ENCODE measurements around the gene NGF.

Gene NGF

DNA sequence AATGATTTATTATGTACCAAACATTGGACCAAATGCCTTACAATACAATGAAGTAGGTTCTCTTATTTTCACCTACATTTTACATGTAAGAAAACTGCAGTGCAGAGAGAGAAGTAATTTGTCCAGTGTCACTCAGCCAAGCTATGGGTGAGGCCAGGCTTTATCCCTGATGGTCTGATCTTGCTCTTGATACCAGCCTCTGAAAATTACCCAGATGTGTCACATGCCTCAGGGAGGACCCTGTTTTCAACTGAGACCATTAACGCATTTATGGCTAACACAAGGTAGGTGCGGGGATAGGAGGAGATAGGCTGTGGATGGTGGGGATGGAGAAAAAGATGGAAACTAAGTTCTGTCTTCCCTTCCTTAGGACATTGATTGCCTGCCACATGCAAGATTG is 56.9 kb downstream of the NGF start:
- no peak for DNase-seq (ENCODE audit: low read depth)

DNA sequence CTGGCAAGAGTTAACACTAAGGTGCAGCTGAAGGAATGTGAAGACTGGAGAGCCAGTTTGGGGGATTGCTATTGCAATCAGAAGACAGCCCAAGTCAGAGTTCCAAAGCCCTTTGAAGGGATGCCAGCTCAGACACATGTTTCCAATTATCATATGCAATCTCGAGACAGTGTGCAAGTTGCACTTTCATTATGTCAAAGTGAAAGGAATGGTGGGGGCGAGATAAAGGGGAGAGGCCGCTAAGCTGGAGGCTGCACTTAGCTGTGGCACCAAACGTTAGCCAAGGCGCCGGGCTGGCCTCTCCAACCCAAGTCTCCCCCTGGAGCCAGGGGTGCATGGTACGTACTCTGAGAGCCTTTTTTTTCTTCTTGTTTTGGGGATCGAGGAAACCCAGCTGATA is 58.0 kb downstream of the NGF start:
- no peak for DNase-seq (ENCODE audit: low read depth)

DNA sequence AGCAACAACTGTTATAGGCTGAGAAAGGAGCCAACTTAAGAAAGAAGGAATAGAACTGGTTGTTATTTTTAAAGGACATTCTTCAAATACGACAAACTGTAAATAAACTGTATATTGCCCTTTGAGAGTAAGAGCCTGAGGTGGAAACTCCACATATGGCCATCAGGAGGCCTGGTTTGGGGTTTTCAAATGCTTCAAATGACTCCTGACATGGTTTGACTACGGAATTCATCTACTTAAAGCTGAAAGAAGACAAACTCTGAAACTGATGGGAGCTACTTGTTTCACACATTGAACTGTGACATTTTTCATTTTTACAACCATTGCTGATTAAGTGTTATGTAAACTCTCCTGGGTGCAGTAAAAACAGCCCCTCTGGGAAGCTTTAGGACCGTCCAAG is 59.8 kb downstream of the NGF start:
- DNase-seq (ENCODE audit: low read depth), result no peak

DNA sequence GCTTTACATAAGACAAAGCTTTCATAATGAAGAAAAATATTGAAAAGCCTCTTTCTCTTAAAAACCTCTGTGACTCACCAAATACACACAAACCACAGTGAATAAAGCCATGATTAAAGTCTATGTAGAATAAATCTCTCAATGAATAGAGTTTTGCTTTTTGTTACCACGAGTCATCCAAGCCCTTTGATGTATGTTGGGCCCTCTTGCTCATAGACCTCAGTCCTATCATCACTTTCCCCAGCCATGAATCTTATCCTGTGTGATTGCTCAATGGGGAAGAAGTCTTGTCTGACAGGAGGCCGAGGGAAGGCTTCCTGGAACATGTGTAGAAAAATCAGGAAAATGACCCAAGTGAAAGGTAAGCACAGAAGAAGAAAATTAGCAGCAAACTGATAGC is 60.8 kb downstream of the NGF start:
- DNase-seq (ENCODE audit: low read depth), result no peak

DNA sequence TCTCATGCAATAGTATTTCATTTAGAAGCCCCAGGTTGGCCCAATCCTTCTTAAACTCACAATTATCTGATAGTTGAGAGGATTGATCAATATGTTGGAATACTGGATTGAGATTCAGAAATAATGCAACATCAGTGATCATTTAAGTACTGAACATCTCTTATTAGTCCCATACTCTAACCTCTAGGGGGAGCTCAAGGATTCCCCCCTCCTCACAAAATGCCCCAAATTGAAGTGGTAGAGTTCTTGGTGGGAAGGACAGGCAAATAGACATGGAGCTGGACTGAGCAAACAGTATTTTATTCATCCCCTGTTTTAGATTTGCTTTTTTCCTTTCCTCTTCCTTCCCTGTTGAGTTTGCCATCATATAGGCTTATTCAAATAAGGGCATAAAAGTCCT is 62.8 kb downstream of the NGF start:
- DNase-seq (ENCODE audit: low read depth), result no peak

DNA sequence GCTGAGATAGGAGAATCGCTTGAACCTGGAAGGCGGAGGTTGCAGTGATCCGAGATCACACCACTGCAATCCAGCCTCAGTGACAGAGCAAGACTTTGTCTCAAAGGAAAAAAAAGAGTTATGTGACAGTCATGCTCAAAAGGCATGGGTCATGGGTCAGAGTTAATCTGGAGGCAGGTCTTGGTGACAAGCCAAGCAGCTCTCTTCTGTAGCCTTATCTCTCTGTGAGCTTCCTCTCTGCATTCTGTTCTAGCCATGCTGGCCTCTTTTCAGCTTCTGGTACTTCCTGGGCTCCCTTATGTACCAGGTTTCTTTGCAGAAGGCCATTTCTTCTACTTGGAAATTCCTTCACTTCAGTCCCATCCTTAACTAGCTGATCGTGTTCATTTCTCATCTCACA is 63.6 kb downstream of the NGF start:
- no peak for DNase-seq (ENCODE audit: low read depth)

DNA sequence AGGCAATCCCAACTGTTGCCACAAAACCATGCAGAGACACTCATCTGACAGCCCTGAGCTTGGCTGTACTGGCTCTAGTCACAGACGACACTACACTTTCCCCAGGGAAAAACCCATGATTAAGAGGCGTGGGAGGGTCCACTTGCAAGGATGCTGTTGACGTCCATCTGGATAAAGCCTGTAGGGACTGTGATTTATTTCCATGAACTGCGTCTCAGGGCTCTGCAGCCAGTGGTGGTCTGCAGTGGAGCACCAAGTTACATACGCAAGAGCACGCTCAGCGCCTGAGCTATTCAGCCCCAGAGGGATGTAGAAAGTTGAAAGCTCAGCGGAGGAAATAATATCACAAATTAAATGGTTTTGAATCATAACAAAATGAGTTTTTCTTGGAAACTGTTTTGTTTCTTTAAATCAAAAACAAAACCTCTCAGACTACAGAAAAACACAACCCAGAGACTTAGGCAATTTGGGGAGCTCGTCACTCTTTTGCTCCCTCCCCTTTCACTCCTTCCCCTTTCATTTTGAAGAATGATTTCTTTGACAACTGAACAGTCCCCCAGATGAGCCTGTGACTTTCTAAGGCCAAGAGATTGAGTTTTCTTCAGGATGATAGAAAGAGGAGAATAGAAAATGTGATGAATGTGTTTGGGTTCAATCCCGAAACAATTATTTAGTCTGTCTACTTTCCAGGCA is 71.2 kb downstream of the NGF start:
- DNase-seq (ENCODE audit: low read depth), result no peak

DNA sequence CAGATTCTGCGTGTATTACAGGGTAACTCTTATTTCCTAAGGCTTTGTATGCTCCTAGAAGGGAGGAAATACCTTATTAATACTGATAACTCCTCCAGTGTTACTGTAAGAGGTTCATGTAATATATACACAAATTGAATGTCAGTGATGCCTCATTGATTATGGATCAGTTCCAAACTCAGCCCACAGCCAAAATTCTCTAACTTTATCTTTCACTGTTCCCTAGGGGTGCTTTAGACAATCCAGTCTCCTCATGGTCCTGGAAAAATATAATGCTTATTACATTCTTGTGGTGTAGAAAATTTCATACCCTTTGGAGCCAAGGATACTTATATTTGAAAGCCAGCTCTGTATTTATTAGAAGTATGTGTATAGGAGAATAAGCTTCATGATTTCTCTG is 73.0 kb downstream of the NGF start:
- no peak for DNase-seq (ENCODE audit: low read depth)

DNA sequence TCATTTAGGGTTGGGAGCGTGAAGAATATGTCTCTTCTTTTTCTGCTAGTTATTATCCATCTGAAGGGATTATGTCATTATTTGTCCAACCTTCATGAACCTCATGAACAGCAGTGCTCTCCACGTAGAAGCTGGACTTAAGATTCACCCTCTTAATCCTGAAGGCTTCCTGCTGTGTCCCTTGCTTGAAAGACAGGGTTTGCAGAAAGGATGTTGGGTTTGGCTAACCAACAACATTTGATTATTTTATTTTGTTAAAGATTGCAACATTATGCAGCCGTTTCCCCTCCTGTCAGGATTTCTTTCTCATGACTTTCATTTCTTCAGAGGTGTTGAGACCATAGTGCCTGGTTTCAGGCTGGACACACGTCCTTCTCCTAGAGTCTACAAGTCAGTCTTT is 75.2 kb downstream of the NGF start:
- no peak for DNase-seq (ENCODE audit: low read depth)

DNA sequence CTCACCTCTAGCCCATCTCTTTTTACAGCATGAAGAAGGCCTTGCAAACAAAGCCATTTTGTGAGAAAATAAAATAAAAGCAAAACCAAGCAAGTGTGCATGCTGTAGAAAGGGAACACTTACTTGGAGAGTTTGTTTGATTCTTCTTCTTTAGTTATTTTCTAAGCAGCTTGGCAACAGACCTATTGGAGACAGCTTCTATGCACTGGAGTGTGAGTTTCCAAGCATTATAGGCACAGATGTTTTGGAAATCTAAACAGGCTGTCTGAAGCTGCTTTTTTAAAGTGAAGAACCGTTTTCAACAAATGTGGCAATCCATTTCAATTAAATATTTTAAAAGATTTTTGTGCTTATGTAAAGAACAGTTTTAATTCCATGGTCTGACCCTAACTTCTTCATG is 76.6 kb downstream of the NGF start:
- no peak for DNase-seq (ENCODE audit: low read depth)

DNA sequence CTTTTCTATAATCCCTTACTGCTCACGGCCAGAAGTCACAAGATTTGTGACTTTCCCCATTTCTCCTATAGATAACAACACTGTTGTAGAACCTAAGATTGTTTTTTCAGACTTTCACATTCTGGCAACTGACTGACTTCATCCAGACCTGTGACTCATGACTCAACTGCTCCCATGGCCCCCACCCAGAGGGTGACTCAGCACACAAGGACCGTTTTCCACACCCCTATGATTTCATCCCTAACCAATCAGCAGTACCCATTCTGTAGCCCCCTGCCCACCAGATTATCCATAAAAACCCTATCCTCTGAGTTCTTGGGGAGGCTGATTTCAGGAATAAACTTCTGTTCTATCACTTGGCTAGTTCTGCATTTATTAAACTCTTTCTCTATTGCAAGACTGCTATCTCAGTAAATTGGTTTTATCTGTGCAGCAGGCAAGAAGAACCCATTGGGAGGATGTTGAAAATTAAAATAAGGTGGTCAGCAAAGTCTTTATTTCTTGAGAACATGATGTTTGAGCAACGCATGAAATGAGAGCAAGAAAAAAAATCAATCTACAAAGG is 79.7 kb downstream of the NGF start:
- DNase-seq (ENCODE audit: low read depth), result no peak

DNA sequence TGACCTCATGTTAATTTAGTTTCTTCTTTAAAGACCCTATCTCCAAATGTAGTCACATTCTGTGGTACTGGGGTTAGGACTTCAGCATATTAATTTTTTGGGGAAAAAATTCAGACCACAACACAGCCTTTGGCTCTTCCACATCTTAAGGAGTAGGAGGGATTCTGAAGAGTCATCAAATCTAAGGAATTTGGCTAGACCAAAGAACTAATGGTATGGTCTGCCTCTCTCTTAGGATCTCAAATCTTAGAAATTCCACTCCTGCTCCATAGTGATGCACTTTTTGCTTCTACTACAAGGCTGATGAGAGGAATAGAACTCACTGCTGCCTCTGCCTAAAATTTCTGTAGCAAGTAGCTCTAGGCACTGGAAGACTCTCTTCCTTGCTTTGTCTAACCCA is 80.5 kb downstream of the NGF start:
- DNase-seq (ENCODE audit: low read depth), result no peak

DNA sequence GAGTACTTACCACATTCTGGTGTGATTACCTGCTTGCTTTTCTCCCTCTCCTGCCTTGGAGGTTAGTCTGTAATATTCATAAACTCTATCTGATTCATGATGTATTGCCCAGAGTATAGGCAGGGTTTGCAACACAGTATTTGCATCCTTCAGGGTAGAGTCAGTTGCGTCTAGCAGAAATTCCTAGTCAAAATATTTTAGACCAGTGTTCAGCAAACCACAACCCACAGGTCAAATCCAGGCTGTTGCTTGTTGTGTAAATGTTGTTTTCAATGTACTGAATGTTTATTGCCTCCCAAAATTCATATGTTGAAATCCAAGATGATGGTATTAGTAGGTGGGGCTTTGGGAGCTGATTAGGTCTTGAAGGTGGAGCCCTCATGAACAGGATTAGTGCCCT is 82.9 kb downstream of the NGF start:
- DNase-seq (ENCODE audit: low read depth), result no peak

DNA sequence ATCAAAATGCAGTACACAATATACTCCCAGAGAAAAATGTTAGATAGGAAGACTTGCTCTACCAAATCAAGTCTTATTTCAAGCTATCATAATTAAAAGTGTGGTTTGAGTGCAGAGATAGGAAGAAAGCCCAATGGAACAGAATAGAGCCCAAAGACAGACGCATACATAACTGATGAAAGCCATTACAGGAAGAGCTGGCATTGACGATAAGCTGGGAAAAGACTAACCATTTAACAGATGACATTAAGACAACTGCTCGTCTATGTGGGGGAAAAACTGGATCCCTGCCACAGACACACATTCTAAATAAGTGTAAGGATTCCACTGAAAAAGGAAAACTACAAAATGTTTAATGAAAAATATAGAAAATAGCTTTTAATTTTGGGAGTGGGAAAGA is 85.5 kb downstream of the NGF start:
- no peak for DNase-seq (ENCODE audit: low read depth)

DNA sequence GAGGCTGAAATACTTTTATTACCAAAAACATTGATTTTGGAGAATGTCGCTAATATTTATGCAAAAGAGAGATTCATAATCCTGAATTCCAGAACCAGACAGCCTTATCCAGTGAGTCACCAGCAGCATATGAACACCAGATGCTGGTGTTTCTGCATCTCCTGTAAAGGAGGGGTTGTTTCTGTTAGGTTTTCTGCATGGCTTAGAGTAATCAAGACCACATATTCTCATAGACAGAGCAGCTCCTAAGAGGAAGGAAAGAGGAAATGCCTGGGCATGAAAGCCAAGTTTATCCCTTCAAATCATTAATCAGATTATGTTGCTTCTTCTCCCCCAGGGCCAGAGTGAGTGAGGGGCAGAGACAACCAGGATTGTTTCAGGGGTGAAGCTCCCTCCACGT is 86.2 kb downstream of the NGF start:
- no peak for DNase-seq (ENCODE audit: low read depth)

DNA sequence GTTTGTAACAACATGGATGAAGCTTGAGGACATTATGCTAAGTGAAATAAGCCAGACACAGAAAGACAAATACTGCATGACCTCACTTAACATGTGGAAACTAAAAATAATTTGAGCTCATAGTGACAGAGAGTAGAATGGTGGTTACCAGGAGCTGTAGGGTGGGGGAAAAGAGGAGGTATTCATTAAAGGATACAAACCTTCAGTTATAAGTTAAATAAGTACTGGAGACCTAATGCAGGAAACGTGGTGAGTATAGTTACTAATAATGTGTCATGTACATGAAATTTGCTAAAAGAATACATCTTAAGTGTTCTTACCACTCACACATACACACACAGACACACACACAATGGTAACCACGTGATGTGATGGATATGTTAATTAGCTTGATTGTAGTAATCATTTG is 86.7 kb downstream of the NGF start:
- no peak for DNase-seq (ENCODE audit: low read depth)

DNA sequence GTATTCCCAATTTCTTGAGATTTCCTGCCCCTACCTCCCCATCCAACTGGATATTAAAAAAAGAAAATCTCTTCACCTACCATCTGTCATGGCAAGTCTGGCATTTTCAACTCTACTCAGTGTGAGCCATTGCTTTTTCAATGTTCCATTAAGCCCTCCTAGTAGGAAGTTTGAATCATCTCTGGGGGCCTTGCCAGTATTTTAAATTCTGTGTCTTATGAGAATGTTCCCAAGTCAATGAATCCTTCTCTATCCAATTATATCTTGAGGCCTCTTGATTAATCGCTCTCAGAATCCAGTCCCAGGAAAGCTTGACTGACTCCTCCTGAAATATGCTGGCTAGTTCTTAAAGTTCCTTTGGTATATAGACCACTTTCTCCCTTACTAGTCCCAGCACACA is 91.5 kb downstream of the NGF start:
- DNase-seq (ENCODE audit: low read depth), result no peak

DNA sequence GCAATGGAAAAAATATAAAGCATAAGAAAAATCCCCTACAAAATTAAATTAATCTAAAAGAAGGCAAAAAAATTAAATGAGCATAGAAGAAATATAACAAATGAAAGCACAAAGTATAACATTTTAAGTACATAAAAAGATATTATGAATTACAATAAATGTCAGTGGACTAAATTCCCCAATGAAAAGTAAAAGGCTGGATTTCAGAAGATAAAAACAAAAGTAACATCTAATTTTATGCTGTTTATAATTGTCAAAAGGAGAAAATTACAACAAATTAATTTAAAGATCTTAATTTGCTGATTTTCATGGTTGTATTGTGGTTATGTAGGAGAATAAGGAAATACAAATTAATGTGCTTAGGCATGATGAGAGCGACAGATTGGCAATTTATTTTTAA is 92.8 kb downstream of the NGF start:
- no peak for DNase-seq (ENCODE audit: low read depth)

DNA sequence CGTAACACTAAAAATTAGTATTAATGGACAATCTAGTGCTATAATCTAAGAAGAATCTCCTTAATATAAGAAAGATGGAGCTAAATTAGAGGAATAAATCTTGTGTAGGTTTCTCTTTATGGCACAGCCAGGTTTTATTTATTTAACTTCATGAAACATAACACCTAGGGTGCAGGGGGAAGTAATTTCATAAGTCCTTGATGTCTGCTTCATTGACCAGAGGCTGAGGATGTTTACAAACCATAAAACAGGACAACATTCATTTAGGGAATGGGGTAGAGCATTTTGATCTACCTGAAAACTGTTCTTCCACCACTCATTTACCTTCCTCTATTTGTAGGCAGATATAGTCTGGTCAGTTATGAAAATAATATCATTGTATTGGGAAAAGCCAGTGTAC is 95.5 kb downstream of the NGF start:
- no peak for DNase-seq (ENCODE audit: low read depth)

DNA sequence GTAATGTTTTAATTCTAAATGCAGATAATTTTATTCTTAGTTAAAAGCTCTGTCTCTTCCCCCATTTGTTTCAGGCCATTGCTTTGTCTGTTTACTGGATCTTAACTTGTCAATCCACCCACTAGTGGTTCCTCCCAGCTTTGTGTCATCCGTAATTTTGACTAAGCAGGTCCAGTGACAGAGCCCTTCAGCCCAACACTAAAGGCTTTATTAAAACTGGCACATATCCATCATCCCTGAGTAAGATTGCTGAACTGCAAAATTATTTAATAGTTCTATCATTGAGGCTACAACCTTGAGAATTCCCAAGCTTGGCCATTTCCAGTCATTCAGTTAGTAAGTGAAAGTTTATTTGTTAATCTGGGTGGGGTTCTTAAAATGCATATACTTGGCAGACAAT is 96.7 kb downstream of the NGF start:
- DNase-seq (ENCODE audit: low read depth), result no peak

DNA sequence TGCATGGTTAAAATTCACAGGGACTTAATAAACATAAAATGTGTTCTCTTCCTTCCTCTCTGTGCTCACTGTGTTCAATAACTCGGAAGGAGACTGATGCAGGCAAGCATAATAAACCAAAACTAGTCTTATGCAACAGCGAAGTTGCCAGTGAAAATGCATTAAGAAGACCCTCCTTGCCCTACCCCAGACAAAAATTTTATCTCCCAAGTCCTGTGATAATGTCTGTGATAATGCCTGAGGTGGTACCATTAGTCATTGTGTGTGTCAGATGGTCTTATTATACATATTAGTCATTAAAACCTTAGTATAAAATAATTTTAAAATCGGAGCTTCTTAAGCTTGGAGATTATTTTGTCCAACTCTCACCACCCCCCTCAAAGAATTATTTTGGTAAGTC is 97.8 kb downstream of the NGF start:
- DNase-seq (ENCODE audit: low read depth), result no peak

DNA sequence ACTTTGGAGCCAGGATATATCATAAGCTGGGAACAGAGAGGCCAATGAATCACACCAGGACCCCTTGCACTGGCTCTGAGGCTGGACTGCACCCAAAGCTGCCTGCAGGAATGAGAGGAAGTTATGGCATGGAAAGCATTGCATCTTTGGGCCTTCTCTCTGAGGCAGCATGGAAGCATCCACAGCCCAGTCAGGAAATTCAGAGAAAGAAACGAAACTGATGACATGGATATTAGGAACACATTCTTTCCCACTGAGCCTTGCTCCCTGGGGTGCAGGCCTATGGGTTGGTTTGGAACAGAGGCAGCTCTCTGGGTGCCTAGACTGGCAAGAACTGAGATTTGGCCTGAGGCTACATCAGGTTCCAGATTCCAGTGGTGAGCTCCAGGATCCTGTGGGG is 98.6 kb downstream of the NGF start:
- no peak for DNase-seq (ENCODE audit: low read depth)

DNA sequence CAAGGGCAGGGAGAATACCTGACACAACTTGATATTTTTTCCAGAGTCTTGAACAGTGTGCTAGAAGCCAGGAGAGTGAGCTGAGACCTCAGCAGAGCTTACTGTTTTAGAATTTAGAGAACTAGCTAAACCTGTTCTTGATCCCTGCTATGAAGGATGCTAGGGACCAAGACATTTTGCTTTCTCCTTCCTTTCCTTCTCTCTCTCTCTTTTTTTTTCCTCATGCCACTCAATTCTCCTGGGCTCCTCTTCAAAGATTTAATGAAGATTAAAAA is 99.0 kb downstream of the NGF start:
- no peak for DNase-seq (ENCODE audit: low read depth)

DNA sequence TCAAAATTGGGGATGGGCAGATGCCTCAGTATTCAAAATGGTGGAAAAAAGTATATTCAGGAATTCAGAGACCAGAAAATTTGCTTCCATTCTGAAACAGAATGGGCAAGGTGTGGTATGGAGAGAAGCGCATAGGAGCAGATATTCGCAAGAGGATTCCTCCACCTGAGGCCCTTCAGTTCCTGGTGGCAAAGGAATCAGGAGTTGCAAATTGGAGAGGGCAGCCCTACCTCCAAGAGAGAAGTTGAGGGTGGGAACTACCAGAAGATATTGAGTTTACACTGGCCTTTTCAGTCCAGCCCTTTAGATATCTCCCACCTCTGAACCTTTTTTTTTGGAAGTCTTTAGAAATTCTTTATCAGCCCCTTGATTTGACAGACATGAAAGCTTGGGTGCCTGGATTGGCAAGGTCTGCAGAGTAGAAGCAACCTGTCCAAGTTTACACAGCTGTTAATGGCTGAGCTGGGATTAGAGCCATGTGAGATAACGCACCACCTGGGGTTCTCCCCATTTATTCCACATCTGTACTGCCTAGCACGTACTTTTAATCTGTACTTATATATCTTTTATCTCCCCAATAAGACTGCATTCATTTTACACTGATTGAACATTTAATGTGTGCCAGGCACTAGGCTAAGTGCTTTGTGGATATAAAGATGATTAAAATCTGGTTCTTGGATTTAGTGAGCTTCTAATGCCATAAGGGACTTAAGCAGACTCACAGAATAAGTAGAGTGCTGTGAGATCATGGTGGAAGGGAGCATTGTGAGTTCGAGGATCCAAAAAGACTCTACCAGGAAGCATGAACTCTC is 99.5 kb downstream of the NGF start:
- no peak for DNase-seq (ENCODE audit: low read depth)

Measured in activated T-cell treated with anti-CD3 and anti-CD28 coated beads for 48 hours (primary cell).